HG02852 (cell line): ENCODE data around the gene CLCN4.

Source experiments
- ATAC-seq: cut with Tn5 transposase; IDR thresholded peaks from one replicate; pipeline ENCODE4 v1.9.1; 2021; ENCODE audit warnings: mild to moderate bottlenecking, moderate library complexity; ENCODE audit not compliant: unreplicated experiment

CLCN4 gene

DNA sequence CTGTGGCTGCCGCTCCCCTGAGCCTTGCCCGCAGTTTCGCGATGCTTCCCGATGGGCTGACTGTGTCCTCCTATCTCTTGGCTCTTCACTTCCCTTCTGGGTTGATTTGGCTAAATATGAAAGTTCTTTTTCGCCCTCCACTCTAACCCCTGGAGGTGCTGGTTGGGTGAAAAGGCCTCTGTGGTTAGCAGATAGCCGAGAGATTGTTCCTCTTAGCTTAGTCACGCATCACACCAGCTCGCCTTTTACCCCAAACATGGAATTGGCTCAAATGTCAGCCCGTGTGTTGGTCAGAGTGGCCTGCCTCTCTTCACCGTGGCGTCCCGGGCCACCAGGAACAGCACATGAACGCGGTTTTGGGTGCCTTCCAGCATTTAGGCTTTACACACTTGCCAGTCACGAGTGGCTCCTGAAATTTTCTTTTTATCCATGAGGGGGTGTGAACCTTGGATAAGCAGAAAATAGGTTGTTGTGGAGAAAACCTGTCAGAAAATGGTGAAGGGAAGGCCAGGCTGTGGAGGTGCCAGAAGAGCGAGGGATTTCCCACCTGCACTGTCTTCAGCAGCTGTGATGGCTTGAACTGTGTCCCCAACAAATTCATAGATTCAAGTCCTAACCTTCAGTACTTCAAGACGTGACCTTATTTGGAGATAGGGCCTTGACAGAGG lies 8.9 kb downstream of the CLCN4 start:
- ATAC-seq = no peak

DNA sequence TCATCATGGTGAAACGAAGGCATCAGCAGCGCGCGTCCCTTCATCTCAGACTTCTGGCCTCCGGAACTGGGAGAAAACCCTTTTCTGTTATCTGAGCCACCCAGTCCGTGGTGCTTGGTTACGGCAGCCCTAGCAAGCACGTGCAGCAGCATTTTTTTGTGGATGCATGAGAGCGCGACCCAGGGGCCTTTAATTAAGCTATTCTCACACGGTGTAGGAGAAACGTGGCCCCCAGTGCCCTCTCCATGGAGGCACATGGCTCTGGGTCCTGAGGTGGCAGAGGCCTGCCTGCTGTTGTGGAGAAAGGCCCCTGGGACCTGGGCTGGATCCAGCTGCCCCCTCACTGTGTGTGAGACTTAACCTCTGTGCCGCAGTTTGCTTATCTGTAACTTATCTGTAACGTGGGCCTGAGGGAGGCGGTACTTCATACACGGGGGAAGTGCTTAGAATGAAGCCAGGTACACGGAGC lies 9.5 kb downstream of the CLCN4 start:
- no peak for ATAC-seq

DNA sequence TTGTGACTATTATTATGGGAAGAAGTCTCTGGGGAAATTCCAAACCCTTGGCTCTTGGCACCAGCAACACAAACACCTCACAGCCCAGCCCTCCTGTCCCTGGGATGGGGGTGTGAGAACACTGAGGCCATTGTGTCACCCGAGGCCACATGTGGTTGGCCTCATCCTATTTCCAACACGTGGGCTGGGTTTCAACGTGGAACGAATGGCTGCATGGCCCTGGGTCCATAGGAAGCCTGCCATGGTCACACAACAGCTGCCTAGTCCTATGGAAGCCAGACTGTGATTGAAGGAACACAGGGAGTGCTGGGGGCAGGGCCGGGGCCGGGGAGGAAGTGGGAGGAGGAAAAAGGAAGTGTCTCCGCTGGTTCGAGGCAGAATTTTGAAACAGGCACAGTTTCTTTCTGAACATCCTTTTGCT lies 10.0 kb downstream of the CLCN4 start:
- ATAC-seq = no peak

DNA sequence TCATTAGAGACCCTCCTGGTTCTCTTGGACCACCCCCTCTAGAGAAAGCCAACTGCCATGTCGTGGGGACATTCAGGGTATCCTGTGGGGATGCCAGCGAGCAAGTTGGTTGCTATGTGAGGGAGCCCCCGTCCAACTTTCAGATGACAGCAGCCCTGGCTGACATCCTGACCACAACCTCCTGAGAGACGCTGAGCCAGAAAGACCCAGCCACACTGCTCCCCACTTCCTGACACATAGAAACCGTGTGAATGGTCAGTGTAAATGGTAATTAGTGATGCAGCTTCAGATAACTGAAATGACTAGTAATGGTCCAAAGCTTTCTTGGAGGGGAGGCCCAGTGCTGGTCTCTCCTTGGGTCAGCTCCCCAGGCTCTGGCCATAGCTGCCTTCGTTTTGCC lies 10.8 kb downstream of the CLCN4 start:
- no peak for ATAC-seq

DNA sequence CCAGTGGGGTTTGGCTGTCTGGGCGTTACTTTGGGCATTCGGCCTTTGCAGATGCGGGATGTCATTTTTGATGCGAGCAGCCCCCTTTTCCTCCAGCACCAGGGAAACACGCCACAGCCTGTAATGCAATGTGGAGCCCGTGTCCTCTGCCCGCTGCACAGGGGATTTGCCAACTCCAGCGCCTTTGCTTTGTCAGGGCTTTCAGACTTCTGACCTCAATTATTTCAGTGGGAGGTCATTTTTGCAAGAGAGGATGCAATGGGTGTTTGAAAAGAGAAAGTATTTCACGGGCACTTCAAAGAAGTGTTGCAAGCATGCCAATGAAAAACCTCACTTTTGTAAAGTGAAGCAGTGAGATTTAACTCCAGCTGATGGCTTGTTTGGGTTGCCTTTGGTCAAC lies 11.5 kb downstream of the CLCN4 start:
- no peak for ATAC-seq

DNA sequence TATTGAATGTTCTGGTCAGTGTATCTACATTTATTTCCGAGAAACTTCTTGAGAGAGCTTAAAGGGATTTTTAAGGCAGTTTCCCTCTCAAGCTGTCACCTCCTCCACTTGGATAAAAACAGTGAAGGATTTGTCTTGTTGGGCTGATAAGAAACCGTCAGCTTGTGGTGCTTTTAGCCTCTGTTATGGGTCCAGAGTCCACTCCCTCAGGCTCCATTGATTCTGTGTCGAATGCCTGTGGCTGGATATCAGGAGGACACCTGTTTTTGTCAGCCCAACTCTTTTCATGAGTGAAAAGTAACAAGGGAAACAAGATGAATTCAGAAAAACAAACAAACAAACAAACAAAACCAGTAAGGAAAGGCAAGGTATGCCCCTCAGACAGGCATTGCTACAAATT lies 12.4 kb downstream of the CLCN4 start:
- no peak for ATAC-seq

DNA sequence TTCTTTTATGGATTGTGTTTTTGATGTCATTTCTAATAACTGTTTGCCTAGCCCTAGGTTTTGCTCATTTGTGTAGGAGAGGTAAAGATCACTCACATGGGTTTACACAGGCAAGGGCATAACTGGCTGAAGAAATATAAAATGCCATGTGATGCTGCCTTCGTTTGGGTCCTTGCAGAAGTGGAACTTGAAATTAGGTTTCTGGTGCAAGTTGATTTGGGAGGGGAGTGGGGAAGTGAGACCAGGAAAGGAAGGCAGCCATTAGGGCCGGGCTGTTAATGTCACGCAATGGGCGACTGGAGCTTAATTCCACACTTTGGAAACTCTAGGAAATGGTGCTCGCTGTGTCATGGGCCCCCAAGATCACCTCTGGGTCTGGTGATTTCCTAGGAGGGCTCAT lies 14.5 kb downstream of the CLCN4 start:
- ATAC-seq = no peak

DNA sequence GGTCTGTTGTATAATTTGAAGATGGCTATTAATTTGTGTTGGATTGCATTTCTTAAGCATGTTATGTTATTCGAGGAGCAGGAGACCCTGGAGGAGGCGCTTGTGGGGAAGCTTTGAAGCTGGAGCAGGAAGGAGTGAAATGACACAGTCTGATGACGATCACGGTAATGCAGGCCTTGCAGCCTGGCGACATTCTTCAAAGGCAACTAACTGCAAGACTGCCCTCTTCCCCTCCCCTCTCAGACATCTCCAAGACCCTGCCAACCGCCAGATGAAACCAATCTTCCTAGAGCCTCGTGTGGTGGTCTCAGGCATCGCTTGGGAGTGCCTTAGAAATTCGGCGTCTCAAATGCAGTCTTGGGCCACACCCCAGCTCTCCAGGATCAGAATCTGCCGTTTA lies 16.1 kb downstream of the CLCN4 start:
- no peak for ATAC-seq

DNA sequence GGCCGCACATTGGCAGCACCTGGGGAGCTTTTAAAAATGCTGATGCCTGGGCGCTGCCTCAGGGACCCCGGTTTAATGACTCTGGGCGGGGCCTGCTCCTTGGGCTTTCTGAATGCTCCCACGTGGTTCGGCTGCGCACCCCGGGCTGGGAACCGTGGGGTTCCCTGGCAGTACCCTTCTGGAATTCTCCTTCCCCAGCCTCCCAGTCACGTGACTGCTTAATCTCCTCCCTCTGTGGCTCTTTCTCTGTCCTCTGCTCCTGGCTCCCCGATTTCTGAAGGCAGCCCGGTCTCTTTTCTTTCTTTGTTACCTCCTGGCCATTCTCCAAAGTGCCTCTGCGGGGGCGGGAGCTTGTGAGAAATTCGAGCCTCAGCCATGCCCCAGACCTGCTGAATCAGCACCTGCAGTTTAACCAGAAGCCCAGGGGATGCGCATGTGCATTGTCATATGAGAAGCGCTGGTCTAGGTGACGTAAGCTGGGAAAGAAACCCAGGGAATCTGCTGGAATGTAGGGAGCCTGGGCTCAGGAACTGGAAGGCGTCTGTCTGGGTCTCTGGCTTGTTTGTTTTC lies 16.6 kb downstream of the CLCN4 start:
- ATAC-seq = no peak

DNA sequence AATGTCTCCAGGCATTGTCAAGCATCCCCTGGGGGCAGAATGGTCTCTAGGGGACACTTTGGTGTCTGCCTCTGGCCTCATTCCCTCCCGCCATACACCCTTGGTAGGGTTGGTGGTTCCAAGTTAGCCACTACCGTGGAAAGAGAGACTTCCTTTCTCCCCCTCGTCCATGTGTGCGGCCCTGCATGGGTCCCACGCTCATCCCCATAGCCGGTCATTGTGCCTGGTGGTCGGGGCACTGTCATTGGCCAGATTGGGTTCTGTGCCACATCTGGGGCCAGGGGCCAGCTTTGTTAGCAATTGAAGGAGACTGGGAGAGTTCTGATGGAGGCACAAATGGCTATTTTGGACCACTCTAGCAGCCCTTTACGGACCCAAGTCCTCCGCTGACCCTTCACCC lies 17.3 kb downstream of the CLCN4 start:
- no peak for ATAC-seq

DNA sequence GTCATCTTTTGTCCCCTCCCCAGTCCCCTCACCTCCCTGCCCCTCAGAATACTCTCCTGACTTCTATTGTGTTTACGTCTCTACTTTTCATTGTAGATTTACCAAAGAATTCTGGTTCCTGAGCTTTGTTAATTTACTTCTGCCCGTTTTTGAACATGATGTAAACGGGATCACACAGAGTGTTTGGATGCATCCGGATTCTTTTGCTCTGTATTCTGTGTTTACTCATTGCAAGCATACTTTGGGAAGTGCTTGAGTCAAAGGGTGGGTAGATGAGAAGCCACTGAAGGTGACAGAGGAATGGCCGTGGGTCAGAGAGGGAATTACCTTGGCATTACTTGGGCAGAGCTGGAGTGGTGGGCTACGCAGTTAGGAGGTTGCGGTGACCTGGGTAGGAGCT lies 18.0 kb downstream of the CLCN4 start:
- no peak for ATAC-seq

DNA sequence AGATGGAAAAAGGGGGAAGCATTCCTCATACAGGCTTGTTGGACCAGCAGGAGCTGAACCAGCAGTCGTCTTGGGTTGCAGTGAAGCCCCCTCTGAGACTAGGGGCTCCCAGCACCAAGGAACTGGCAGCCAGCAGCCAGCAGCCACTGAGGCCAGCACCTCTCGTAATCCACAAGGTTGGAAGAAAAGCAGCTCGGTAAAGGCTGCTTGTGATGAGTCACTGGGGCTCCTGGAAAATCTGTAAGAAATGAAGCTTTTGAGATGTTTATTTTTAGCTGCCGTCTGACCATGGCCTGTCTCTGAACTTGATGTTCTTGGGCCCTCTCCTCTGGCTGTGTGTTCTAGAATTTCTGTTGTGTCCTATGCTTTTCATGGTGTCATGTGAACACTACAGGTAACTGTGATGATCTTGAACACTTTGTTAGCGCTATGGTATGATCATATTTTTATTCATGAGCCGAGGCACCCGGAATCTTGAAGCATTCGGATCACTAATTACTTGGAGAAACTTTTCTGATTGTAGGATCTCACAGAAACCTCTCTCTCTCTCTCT lies 18.6 kb downstream of the CLCN4 start:
- no peak for ATAC-seq

DNA sequence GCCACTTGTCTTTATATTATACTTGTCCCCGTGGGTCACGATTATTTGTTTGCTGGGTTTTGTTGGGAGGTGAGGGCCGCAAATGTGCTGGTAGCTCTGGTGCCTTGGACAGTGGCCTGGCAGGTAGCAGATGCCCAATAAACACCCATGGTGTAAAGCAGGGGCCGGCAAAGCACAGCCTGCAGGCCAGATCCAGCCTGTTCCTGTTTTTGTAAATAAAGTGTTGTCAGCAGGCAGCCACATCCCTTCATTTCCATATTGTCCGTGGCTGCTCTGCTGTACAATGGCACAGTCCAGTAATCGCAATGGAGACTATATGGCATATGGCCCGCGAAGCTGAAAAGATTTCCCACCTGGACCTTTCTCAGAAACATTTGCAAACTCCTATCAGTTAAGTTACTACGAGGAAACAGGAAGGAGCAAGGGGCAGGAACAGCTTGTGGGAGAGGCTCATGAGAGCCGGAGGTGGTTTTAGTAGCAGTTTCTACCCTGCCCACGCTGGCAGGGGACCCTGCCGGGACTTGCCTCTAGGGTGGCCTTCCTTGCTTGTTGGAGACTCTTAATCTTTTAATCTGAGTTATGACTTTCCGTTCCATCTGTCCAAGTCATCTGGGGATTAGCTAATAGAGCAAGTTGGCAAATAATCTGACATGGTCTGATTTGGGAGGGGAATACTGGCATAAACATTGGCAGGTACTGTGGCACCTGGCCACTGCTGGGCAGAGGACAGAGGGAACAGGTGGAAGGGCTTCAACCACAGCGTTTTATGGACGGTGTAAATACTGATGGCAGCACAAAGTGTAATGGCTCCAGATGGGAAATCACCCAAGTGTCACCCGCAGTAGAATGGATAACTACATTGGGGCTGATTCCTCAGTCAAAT lies 19.6 kb downstream of the CLCN4 start:
- no peak for ATAC-seq

DNA sequence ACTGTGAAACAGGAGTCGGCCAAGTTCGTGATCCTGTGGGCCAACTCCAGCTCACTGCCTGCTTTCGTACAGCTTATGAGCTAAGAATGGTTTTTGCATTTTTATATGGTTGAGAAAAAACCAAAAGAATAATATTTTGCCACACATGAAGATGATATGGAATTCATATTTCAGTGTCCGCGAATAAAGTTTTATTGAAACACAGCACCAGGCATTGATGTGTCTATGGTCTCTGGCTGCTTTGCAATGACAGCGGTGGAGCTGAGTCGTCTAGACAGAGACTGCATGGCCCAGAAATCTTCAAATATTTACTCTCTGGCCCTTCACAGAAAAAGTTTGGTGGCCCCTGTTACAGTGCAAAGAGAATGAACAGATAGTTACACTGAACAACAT lies 20.2 kb downstream of the CLCN4 start:
- no peak for ATAC-seq

DNA sequence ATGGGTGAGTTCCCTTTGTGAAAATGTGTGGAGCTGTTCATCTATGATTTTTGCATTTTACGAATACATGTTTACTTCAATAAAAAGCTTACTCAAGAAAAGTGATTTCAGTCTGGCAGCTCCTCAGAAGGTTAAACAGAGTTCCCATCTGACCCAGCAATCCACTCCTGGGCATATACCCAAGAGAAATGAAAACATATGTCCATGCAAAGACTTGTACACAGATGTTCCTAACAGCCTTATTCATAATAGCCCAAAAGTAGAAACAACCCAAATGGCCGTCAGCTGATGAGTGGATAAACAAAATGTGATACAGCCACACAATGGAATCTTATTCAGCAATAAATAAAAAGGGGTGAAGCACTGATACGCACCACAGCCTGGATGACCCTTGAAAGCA lies 20.8 kb downstream of the CLCN4 start:
- no peak for ATAC-seq

DNA sequence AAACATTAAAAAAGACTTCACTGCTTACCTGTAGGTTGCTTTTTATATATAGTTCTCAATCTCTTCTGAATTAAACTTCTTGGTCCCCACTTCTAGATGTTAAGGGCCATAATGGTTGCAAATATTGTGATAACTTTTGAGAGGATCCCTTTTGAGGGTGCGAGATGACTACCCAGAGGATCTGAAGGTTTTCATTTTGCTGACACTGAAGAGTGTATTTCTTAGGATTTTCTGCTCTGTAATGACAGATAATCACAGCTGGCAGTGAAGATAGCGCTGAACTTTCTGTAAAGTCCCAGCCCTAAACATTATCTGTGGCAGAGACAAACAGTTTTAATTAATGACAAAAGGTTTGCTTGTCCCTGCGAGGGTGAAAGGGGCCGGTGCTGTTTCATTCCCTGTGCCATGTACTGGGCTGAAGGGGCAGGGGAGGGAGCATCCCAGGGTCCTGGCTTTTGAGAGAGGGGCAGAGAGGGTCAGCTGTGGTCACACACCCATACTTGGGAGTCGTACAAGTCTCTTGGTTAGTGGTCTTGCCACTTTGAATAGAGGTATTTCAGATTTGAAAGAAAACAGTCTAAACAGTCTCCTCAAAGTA lies 22.2 kb downstream of the CLCN4 start:
- ATAC-seq = no peak

DNA sequence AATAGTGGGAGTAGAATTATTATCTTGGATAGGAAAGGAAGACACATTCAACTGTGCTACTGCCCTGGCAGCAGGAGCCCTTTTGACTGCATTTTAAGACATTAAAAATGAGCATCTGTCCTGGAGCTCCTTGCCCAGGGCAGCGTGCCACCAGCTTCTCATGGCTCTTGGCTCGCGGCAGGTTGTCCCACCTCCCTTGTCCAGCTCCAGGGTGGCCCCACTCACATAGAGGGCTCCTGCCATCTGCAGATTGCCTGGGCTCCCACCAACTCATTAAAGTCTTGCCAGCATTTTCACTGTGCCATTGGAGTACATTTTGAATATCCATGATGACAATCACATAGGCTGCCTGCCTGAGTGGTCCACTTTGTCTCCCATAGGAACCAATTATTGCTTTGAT lies 27.0 kb downstream of the CLCN4 start:
- no peak for ATAC-seq

DNA sequence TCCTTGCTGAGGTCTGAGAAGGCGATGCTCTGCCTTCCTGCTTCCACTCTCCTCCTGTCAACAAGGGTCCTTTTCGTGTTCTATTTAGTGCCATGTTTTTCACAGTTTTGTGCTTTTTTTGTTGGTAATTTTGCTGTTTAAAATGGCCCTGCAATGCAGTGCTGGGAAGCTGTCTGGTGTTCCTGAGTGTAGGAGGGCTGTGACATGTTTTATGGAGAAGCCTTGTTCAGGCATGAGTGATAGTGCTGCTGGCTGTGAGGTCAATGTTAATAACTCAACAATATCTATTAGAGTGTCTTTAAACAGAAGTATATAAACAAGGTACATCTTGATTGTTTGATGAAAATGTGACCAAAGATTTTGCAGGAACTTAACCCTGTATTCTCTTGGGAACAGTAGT lies 27.6 kb downstream of the CLCN4 start:
- no peak for ATAC-seq

DNA sequence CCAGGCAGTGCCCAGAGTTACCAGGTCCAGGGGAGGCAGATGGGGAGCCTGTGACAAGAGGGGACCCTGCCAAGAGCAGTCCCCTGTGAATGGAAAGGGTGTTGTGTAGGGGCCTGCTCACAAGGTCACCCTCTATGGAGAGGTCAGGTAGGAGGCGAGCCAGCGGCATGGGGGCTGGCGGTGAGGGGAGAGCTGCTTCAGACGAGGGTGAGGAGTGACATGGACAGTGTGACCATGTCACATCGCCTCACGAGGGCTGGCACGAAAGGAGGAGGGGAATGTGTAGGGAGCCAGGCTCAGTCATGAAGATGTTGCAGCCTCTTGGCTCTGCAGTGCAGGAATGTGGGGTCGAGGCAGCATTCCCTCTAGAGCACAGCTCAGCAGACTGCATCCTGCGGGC lies 29.6 kb downstream of the CLCN4 start:
- ATAC-seq = no peak

DNA sequence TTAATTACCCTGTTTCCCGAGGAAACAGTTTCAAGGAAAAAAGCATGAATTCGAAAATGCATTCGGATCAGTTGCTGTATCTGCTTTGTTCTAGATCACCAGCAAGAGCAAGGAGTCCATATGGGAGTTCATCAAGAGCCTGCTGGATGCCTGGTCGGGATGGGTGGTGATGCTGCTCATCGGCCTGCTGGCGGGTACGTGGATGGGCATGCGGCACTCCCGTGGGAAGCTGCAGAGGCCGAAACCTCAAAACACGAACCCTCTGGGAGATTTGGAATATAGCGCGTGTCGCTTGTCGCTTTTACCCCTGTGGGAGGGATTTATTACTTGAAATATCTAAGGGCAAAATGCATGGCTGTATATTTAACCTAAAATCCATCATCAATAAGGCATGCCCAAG lies 30.6 kb downstream of the CLCN4 start:
- ATAC-seq = no peak
